ES-I3 (cell line): ENCODE measurements around the gene PLCB4.
A peak's percentile ranks its signal among the peaks of the same experiment; 100 is the strongest.

Experiments used
- H3K36me3 ChIP-seq: 2 replicates; pipeline ENCODE4 v1.6.1; 2013; ENCODE audit warnings: mild to moderate bottlenecking, low read length, control low read depth, moderate library complexity; ENCODE audit not compliant: insufficient read depth
- H3K4me1 ChIP-seq: 2 replicates; pipeline ENCODE4 v1.6.1; 2013; ENCODE audit warnings: mild to moderate bottlenecking, control low read depth, low read length; ENCODE audit not compliant: insufficient read depth
- H3K9ac ChIP-seq: 2 replicates; pipeline ENCODE4 v1.6.1; 2013; ENCODE audit warnings: low read depth, mild to moderate bottlenecking, low read length, moderate library complexity
- H3K9me3 ChIP-seq: 2 replicates; pipeline ENCODE4 v1.6.1; 2013; ENCODE audit warnings: mild to moderate bottlenecking, low read length, moderate library complexity; ENCODE audit not compliant: control insufficient read depth, insufficient read depth

Gene PLCB4

GRCh38 chr20:9496155-9496554, 427.3 kb downstream of the PLCB4 start:
- Histone ChIP-seq H3K36me3 (no peaks in the 10 kb centered on the region), H3K9me3 (no peaks in the 10 kb centered on the region), H3K4me1 (no peaks in the 10 kb centered on the region), H3K9ac (no peak overlapping the region)

GRCh38 chr20:9498322-9498721, 429.4 kb downstream of the PLCB4 start:
- Histone ChIP-seq H3K9me3 (no peaks in the 10 kb centered on the region), H3K36me3 (no peaks in the 10 kb centered on the region), H3K9ac (no peak overlapping the region), H3K4me1 (no peaks in the 10 kb centered on the region)

GRCh38 chr20:9499126-9499899, 430.4 kb downstream of the PLCB4 start:
- H3K36me3 ChIP-seq: no peaks in the 10 kb centered on the region
- H3K9ac ChIP-seq: no peak overlapping the region
- no peaks in the 10 kb centered on the region for H3K9me3 ChIP-seq
- H3K4me1 ChIP-seq: 0 out of 2 replicates have a peak, but pooled peaks cover 4% of the 10 kb centered on the region

- Histone ChIP-seq H3K9me3 (no peaks in the 10 kb centered on the region), H3K9ac (no peak overlapping the region), H3K4me1 (0 out of 2 replicates have a peak, but pooled peaks cover 5% of the 10 kb centered on the region), H3K36me3 (no peaks in the 10 kb centered on the region)
Measured at GRCh38 chr20:9500121-9500520, 431.2 kb downstream of the PLCB4 start.

- H3K9ac ChIP-seq: no peak overlapping the region
- H3K9me3 ChIP-seq: no peaks in the 10 kb centered on the region
- H3K4me1 ChIP-seq: 0 out of 2 replicates have a peak, but pooled peaks cover 7% of the 10 kb centered on the region
- H3K36me3 ChIP-seq: no peaks in the 10 kb centered on the region
Measured at GRCh38 chr20:9501473-9501872, 432.6 kb downstream of the PLCB4 start.

- Histone ChIP-seq H3K4me1 (0 out of 2 replicates have a peak, but pooled peaks cover 7% of the 10 kb centered on the region), H3K9me3 (no peaks in the 10 kb centered on the region), H3K36me3 (no peaks in the 10 kb centered on the region), H3K9ac (no peak overlapping the region)
Measured at GRCh38 chr20:9503526-9504245, 434.8 kb downstream of the PLCB4 start.

GRCh38 chr20:9506280-9506821, 437.5 kb downstream of the PLCB4 start:
- Histone ChIP-seq H3K9me3 (no peaks in the 10 kb centered on the region), H3K9ac (no peak overlapping the region), H3K36me3 (no peaks in the 10 kb centered on the region), H3K4me1 (0 out of 2 replicates have a peak, but pooled peaks cover 7% of the 10 kb centered on the region)

GRCh38 chr20:9506964-9507369, 438.1 kb downstream of the PLCB4 start:
- no peak overlapping the region for H3K9ac ChIP-seq
- H3K9me3 ChIP-seq: no peaks in the 10 kb centered on the region
- 0 out of 2 replicates have a peak, but pooled peaks cover 7% of the 10 kb centered on the region for H3K4me1 ChIP-seq
- H3K36me3 ChIP-seq: no peaks in the 10 kb centered on the region

- 0 out of 2 replicates have a peak, but pooled peaks cover 7% of the 10 kb centered on the region for H3K4me1 ChIP-seq
Measured at GRCh38 chr20:9507544-9508239, 438.8 kb downstream of the PLCB4 start.

GRCh38 chr20:9508240-9508661, 439.4 kb downstream of the PLCB4 start:
- Histone ChIP-seq H3K4me1 (0 out of 2 replicates have a peak, but pooled peaks cover 7% of the 10 kb centered on the region), H3K9ac (no peak overlapping the region), H3K9me3 (no peaks in the 10 kb centered on the region), H3K36me3 (no peaks in the 10 kb centered on the region)

More at GRCh38 chr20:9507544-9508239, 438.8 kb downstream of the PLCB4 start:
- no peaks in the 10 kb centered on the region for H3K36me3 ChIP-seq
- no peak overlapping the region for H3K9ac ChIP-seq
- H3K9me3 ChIP-seq: no peaks in the 10 kb centered on the region

GRCh38 chr20:9508696-9509178, 439.9 kb downstream of the PLCB4 start:
- Histone ChIP-seq H3K9ac (no peak overlapping the region), H3K9me3 (no peaks in the 10 kb centered on the region), H3K36me3 (no peaks in the 10 kb centered on the region), H3K4me1 (0 out of 2 replicates have a peak, but pooled peaks cover 7% of the 10 kb centered on the region)

- Histone ChIP-seq H3K4me1 (0 out of 2 replicates have a peak, but pooled peaks cover 4% of the 10 kb centered on the region), H3K9me3 (no peaks in the 10 kb centered on the region), H3K9ac (no peak overlapping the region), H3K36me3 (no peaks in the 10 kb centered on the region)
Measured at GRCh38 chr20:9509246-9509645, 440.4 kb downstream of the PLCB4 start.

- H3K4me1 ChIP-seq: no peaks in the 10 kb centered on the region
- H3K9me3 ChIP-seq: no peaks in the 10 kb centered on the region
- no peak overlapping the region for H3K9ac ChIP-seq
- H3K36me3 ChIP-seq: no peaks in the 10 kb centered on the region
Measured at GRCh38 chr20:9510911-9511310, 442.0 kb downstream of the PLCB4 start.

- H3K4me1 ChIP-seq: peaks cover 9% of the 10 kb centered on the region; the same call in 1 of the 2 replicates
- no peaks in the 10 kb centered on the region for H3K9me3 ChIP-seq
- H3K36me3 ChIP-seq: no peaks in the 10 kb centered on the region
- peak overlapping the region; percentile 81; the same call in 1 of the 2 replicates for H3K9ac ChIP-seq
Measured at GRCh38 chr20:9514072-9514460, 445.2 kb downstream of the PLCB4 start.
